ENCODE results near the gene TMPRSS6.

DNA sequence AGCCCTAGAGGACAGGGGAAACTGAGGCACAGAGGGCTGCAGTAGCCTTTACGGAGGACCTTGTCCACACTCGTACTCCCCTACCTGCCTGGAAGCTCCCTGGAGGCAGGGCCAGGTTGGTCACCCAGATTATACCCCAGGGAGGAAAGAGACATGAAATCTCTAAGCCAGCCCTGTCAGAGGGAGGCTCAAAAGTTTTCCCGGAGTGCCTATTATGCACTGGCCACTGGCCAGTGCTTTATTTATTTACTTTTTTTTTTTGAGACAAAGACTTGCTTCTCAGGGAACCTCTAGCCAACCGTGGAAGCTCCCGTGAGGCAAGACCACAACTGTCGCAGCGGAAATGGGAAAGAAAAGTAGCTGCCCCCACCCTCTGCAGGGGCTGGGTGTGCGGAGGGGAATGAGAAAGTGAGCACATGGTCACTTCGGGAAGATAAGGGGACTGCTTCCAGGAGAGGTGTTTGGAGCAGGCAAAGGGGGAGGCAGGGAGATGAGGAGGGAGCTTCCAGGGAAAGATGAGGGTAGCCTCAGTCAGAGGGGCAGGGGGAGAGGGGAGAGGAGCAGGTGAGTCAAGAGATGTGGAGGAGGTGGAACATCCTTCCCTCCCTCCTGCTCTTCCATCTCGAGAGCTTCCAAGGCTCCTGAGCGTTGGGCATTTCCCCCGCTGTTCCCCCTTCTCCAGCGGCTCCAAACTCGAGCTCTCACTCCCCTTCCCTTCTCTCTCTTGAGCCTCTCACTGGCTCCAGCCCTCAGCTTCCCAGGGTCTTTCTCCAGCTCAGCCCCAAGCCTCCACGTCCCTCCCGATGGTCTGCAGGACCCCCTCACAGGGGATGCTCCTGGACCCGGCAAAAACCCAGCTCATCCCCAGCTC, 35.9 kb upstream of the TMPRSS6 start:
- TF ChIP-seq, protein P1, sequence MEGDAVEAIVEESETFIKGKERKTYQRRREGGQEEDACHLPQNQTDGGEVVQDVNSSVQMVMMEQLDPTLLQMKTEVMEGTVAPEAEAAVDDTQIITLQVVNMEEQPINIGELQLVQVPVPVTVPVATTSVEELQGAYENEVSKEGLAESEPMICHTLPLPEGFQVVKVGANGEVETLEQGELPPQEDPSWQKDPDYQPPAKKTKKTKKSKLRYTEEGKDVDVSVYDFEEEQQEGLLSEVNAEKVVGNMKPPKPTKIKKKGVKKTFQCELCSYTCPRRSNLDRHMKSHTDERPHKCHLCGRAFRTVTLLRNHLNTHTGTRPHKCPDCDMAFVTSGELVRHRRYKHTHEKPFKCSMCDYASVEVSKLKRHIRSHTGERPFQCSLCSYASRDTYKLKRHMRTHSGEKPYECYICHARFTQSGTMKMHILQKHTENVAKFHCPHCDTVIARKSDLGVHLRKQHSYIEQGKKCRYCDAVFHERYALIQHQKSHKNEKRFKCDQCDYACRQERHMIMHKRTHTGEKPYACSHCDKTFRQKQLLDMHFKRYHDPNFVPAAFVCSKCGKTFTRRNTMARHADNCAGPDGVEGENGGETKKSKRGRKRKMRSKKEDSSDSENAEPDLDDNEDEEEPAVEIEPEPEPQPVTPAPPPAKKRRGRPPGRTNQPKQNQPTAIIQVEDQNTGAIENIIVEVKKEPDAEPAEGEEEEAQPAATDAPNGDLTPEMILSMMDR (IDR thresholded peaks at IDR 0.05): no peak
- TF ChIP-seq EZH2 (IDR thresholded peaks at IDR 0.05; ENCODE audit: borderline replicate concordance, insufficient read depth, low read depth, low read length, poor library complexity, severe bottlenecking): no peak
